HCT116 (cell line): ENCODE results near the gene ZMAT3. TPM values are rescaled to one million over a fixed set of nuclear protein-coding genes. Genes with fewer than 3 reads are reported as not detected.

Experiments
- ATAC-seq: fragments of 200-7000 bp; cut with Tn5 transposase; 2 replicates; pipeline ENCODE4 v1.9.1; 2020; ENCODE audit warnings: mild to moderate bottlenecking, moderate library complexity
- BruUV-seq: library from RNA; stranded (reverse); fragments of 400-500 nt; replicated peaks from 2 replicates; lab custom pipeline; 2021; lab: Mats Ljungman, UMichigan
- CTCF ChIA-PET: fragments of 300-600 bp; sonication (Branson Sonifier 250); formaldehyde crosslinking; loops from one replicate; lab custom pipeline; 2021; ENCODE audit warnings: antibody characterized with exemption; lab: Charles Lee
- POLR2A ChIA-PET: fragments of 300-600, 350-600 bp; sonication (Branson Sonifier 250); formaldehyde crosslinking; loops from one replicate; lab custom pipeline; 2021; ENCODE audit warnings: antibody characterized with exemption; lab: Charles Lee
- RAD21 ChIA-PET, 2 experiments: fragments of 300-600 bp; sonication (Branson Sonifier 250); formaldehyde crosslinking; loops; one replicate each; lab custom pipeline; 2023; ENCODE audit warnings: low total read pairs in 2 of 2; ENCODE audit not compliant: uncharacterized antibody in 2 of 2, unreplicated experiment in 2 of 2, low non-redundant PET in 1 of 2; lab: Charles Lee
- DNase-seq: peaks from one replicate; pipeline ENCODE4 v3.0.0-alpha.2; 2010; ENCODE audit warnings: low read depth, low spot score
- H2AFZ ChIP-seq: fragments of 200-600 bp; shearing (Covaris generic), sonication (generic); 2 replicates; pipeline ENCODE4 v1.6.1; 2017; ENCODE audit warnings: low read depth, mixed run types, mixed read lengths, antibody characterized with exemption, low read length; ENCODE audit not compliant: poor library complexity, severe bottlenecking
- H3K27ac ChIP-seq: 2 replicates; pipeline ENCODE4 v1.5.1; 2012; ENCODE audit warnings: low read depth, low read length
- H3K27me3 ChIP-seq: fragments of 200-600 bp; sonication (generic); 2 replicates; pipeline ENCODE4 v1.6.1; 2016; ENCODE audit warnings: mixed run types, low read length, mixed read lengths; ENCODE audit not compliant: insufficient read depth
- H3K36me3 ChIP-seq, 2 experiments: fragments of 200-500 bp in 1 of 2; fragments of 200-600 bp in 1 of 2; sonication (Bioruptor generic) in 1 of 2; sonication (generic) in 1 of 2; 2 replicates each; pipeline versions ENCODE4 v1.5.1 to v1.6.1; 2014 to 2016; ENCODE audit warnings: low read length in 2 of 2, inconsistent platforms in 1 of 2, mixed read lengths in 1 of 2, mixed run types in 1 of 2; ENCODE audit not compliant: insufficient read depth in 2 of 2, control insufficient read depth in 1 of 2
- H3K4me1 ChIP-seq, 2 experiments: fragments of 200-600 bp in 1 of 2; sonication (generic) in 1 of 2; 2 replicates each; pipeline versions ENCODE4 v1.5.1 to v1.6.1; 2012 to 2017; ENCODE audit warnings: low read length in 2 of 2, inconsistent platforms in 1 of 2, mild to moderate bottlenecking in 1 of 2, mixed read lengths in 1 of 2, mixed run types in 1 of 2, moderate library complexity in 1 of 2; ENCODE audit not compliant: insufficient read depth in 2 of 2, control insufficient read depth in 1 of 2
- H3K4me2 ChIP-seq: fragments of 200-600 bp; sonication (generic); 2 replicates; pipeline ENCODE4 v1.6.1; 2017; ENCODE audit warnings: mixed run types, low read length, mixed read lengths
- H3K4me3 ChIP-seq, 2 experiments: fragments of 200-600 bp in 1 of 2; sonication (generic) in 1 of 2; replicated peaks in 1 of 2; 2 replicates each; pipeline ENCODE4 v1.5.1; 2011 to 2016; ENCODE audit warnings: low read length in 2 of 2, control low read depth in 1 of 2, low read depth in 1 of 2, mild to moderate bottlenecking in 1 of 2, mixed read lengths in 1 of 2, mixed run types in 1 of 2
- H3K79me2 ChIP-seq: fragments of 200-600 bp; sonication (generic); 2 replicates; pipeline ENCODE4 v1.6.1; 2017; ENCODE audit warnings: mild to moderate bottlenecking, mixed run types, low read length, moderate library complexity, mixed read lengths; ENCODE audit not compliant: insufficient read depth
- H3K9ac ChIP-seq: fragments of 200-600 bp; sonication (generic); 2 replicates; pipeline ENCODE4 v1.6.1; 2016; ENCODE audit warnings: low read length, mixed read lengths
- H3K9me2 ChIP-seq: fragments of 200-600 bp; sonication (generic), shearing (Covaris generic); 2 replicates; pipeline ENCODE4 v1.6.1; 2017; ENCODE audit warnings: mixed run types, mild to moderate bottlenecking, moderate library complexity; ENCODE audit not compliant: insufficient read depth
- H3K9me3 ChIP-seq, 2 experiments: fragments of 200-500 bp in 1 of 2; fragments of 200-600 bp in 1 of 2; sonication (Bioruptor generic) in 1 of 2; sonication (generic) in 1 of 2; 2 replicates each; pipeline ENCODE4 v1.6.1; 2014 to 2017; ENCODE audit warnings: low read length in 2 of 2, mixed read lengths in 2 of 2, inconsistent platforms in 1 of 2, low read depth in 1 of 2, mild to moderate bottlenecking in 1 of 2, mixed run types in 1 of 2, moderate library complexity in 1 of 2; ENCODE audit not compliant: control insufficient read depth in 1 of 2, insufficient read depth in 1 of 2
- H4K20me1 ChIP-seq: fragments of 200-600 bp; sonication (generic), shearing (Covaris generic); 2 replicates; pipeline ENCODE4 v1.6.1; 2017; ENCODE audit warnings: mixed run types, mild to moderate bottlenecking, moderate library complexity; ENCODE audit not compliant: insufficient read depth
- ATF3 ChIP-seq: IDR thresholded peaks from 2 replicates; pipeline ENCODE4 v1.6.1; 2012
- CBX3 ChIP-seq: IDR thresholded peaks from 2 replicates; pipeline ENCODE4 v1.6.1; 2012; ENCODE audit warnings: low read depth
- CEBPB ChIP-seq: IDR thresholded peaks from 2 replicates; pipeline ENCODE4 v1.6.1; 2012; ENCODE audit warnings: low read depth
- EGR1 ChIP-seq: IDR thresholded peaks from 2 replicates; pipeline ENCODE4 v1.6.1; 2012; ENCODE audit warnings: low read depth
- ELF1 ChIP-seq: IDR thresholded peaks from 2 replicates; pipeline ENCODE4 v1.6.1; 2012; ENCODE audit warnings: low read depth, borderline replicate concordance
- EZH2 ChIP-seq: fragments of 200-600 bp; sonication (generic); IDR thresholded peaks from 2 replicates; pipeline ENCODE4 v1.6.1; 2017; ENCODE audit warnings: antibody characterized with exemption, mixed run types
- EZH2phosphoT487 ChIP-seq: fragments of 200-600 bp; IDR thresholded peaks from 2 replicates; pipeline ENCODE4 v1.6.1; 2018; ENCODE audit warnings: antibody characterized with exemption, borderline replicate concordance
- JUND ChIP-seq: IDR thresholded peaks from 2 replicates; pipeline ENCODE4 v1.6.1; 2012
- MAX ChIP-seq: IDR thresholded peaks from 2 replicates; pipeline ENCODE4 v1.6.1; 2012
- POLR2A ChIP-seq: IDR thresholded peaks from 2 replicates; pipeline ENCODE4 v1.7.0; 2011; ENCODE audit warnings: borderline replicate concordance; ENCODE audit not compliant: insufficient read depth, insufficient read length; ENCODE audit errors: extremely low read depth
- RAD21 ChIP-seq: IDR thresholded peaks from 2 replicates; pipeline ENCODE4 v1.6.1; 2012; ENCODE audit warnings: low read depth, mild to moderate bottlenecking
- SIN3A ChIP-seq: IDR thresholded peaks from 2 replicates; pipeline ENCODE4 v1.6.1; 2012; ENCODE audit warnings: low read depth
- SRF ChIP-seq: IDR thresholded peaks from 2 replicates; pipeline ENCODE4 v1.6.1; 2012; ENCODE audit warnings: low read depth
- YY1 ChIP-seq: IDR thresholded peaks from 2 replicates; pipeline ENCODE4 v1.6.1; 2011; ENCODE audit warnings: low read length, low read depth, moderate library complexity, mild to moderate bottlenecking; ENCODE audit not compliant: insufficient replicate concordance; ENCODE audit errors: extremely low read depth
- ZBTB33 ChIP-seq: IDR thresholded peaks from 2 replicates; pipeline ENCODE4 v1.6.1; 2011; ENCODE audit warnings: mild to moderate bottlenecking, low read length, moderate library complexity; ENCODE audit not compliant: insufficient replicate concordance; ENCODE audit errors: extremely low read depth
- ZFX ChIP-seq: fragments of 450-650 bp; IDR thresholded peaks from 2 replicates; pipeline ENCODE4 v1.6.1; 2017
- ZNF274 ChIP-seq: fragments of 200-500 bp; sonication (Bioruptor generic); IDR thresholded peaks from 2 replicates; pipeline ENCODE4 v1.6.1; 2014; ENCODE audit warnings: mild to moderate bottlenecking, low read depth, low read length, inconsistent platforms
- intact Hi-C: fragments of 100-400 bp; cut with micrococcal nuclease; formaldehyde crosslinking; loops from 2 replicates; pipeline ENCODE4 v1.10.0; 2022
- total RNA-seq: library from RNA; stranded (reverse); gene quantifications from one replicate; pipeline ENCODE4 v1.2.1, GENCODE V29; 2021; ENCODE audit not compliant: unreplicated experiment
- TF ChIP-seq, protein P1 (sequence below), 3 experiments: fragments of 200-600 bp in 1 of 3; sonication (generic) in 1 of 3; IDR thresholded peaks in 2 of 3; conservative IDR thresholded peaks in 1 of 3; 2 replicates each; pipeline ENCODE4 v1.5.1; 2012 to 2017; ENCODE audit warnings: low read depth in 2 of 3, low read length in 2 of 3, antibody characterized with exemption in 1 of 3, borderline replicate concordance in 1 of 3, control low read depth in 1 of 3, mild to moderate bottlenecking in 1 of 3, mixed read lengths in 1 of 3, mixed run types in 1 of 3, moderate library complexity in 1 of 3; ENCODE audit not compliant: insufficient read depth in 1 of 3
- TF ChIP-seq, protein P2 (sequence below): IDR thresholded peaks from 2 replicates; pipeline ENCODE4 v1.6.1; 2012; ENCODE audit warnings: low read depth

ZMAT3 gene
- total RNA-seq, 1 experiment from 2014 or later: 12.1 TPM

GRCh38 chr3:178982137-178982536 is 89.5 kb downstream of the ZMAT3 start:
- Histone ChIP-seq H3K36me3 (no peaks in the 10 kb centered on the region), H3K9me2 (no peaks in the 10 kb centered on the region), H4K20me1 (no peaks in the 10 kb centered on the region), H3K4me3 (no peak overlapping the region)
- ATAC-seq: no peak
- POLR2A ChIA-PET: no interaction called here
- TF ChIP-seq EZH2: no peak
- TF ChIP-seq SIN3A: no peak
- TF ChIP-seq, protein P1, sequence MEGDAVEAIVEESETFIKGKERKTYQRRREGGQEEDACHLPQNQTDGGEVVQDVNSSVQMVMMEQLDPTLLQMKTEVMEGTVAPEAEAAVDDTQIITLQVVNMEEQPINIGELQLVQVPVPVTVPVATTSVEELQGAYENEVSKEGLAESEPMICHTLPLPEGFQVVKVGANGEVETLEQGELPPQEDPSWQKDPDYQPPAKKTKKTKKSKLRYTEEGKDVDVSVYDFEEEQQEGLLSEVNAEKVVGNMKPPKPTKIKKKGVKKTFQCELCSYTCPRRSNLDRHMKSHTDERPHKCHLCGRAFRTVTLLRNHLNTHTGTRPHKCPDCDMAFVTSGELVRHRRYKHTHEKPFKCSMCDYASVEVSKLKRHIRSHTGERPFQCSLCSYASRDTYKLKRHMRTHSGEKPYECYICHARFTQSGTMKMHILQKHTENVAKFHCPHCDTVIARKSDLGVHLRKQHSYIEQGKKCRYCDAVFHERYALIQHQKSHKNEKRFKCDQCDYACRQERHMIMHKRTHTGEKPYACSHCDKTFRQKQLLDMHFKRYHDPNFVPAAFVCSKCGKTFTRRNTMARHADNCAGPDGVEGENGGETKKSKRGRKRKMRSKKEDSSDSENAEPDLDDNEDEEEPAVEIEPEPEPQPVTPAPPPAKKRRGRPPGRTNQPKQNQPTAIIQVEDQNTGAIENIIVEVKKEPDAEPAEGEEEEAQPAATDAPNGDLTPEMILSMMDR (IDR thresholded peaks at IDR 0.05 in 2 of 3, conservative IDR thresholded peaks at IDR 0.05 in 1 of 3; ENCODE audit: borderline replicate concordance in 1 of 3, insufficient read depth in 1 of 3, low read depth in 2 of 3, low read length in 2 of 3): no peak
- TF ChIP-seq RAD21: no peak
- no peak for TF ChIP-seq ZBTB33
- no peak for TF ChIP-seq CBX3
- TF ChIP-seq EZH2phosphoT487: no peak
- TF ChIP-seq CEBPB: no peak
- no peak for TF ChIP-seq ATF3
- no peak for TF ChIP-seq ZNF274
- TF ChIP-seq MAX: no peak
- TF ChIP-seq EGR1: no peak
- TF ChIP-seq POLR2A: no peak
- TF ChIP-seq SRF: no peak
- TF ChIP-seq ELF1: no peak
- no peak for TF ChIP-seq JUND
- TF ChIP-seq ZFX: no peak
- no peak for TF ChIP-seq YY1
- TF ChIP-seq, protein P2, sequence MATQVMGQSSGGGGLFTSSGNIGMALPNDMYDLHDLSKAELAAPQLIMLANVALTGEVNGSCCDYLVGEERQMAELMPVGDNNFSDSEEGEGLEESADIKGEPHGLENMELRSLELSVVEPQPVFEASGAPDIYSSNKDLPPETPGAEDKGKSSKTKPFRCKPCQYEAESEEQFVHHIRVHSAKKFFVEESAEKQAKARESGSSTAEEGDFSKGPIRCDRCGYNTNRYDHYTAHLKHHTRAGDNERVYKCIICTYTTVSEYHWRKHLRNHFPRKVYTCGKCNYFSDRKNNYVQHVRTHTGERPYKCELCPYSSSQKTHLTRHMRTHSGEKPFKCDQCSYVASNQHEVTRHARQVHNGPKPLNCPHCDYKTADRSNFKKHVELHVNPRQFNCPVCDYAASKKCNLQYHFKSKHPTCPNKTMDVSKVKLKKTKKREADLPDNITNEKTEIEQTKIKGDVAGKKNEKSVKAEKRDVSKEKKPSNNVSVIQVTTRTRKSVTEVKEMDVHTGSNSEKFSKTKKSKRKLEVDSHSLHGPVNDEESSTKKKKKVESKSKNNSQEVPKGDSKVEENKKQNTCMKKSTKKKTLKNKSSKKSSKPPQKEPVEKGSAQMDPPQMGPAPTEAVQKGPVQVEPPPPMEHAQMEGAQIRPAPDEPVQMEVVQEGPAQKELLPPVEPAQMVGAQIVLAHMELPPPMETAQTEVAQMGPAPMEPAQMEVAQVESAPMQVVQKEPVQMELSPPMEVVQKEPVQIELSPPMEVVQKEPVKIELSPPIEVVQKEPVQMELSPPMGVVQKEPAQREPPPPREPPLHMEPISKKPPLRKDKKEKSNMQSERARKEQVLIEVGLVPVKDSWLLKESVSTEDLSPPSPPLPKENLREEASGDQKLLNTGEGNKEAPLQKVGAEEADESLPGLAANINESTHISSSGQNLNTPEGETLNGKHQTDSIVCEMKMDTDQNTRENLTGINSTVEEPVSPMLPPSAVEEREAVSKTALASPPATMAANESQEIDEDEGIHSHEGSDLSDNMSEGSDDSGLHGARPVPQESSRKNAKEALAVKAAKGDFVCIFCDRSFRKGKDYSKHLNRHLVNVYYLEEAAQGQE: no peak
- TF ChIP-seq, all 23 proteins: peak for 0
- intact Hi-C loops: no loop called here
- ChIA-PET CTCF (no interaction called here), RAD21 (no interaction called here)
- no peak overlapping the region for H3K4me2 ChIP-seq
- H3K27me3 ChIP-seq: no peaks in the 10 kb centered on the region
- DNase-seq: no peak
- no peaks in the 10 kb centered on the region for H3K79me2 ChIP-seq
- peaks cover 0 to 3% of the 10 kb centered on the region in 2 experiments; a peak in 1 of 4 replicates for H3K9me3 ChIP-seq
- BruUV-seq: no TSS peak
- H3K4me1 ChIP-seq: no peaks in the 10 kb centered on the region
- no peak overlapping the region for H3K27ac ChIP-seq
- H2AFZ ChIP-seq: no peak overlapping the region
- H3K9ac ChIP-seq: no peak overlapping the region
